Stomach smooth muscle (tissue), 2 donors: ENCODE results near the gene FAM222B.

ENCODE experiments used
- H3K27ac ChIP-seq: one replicate; pipeline ENCODE4 v1.7.0; 2013; ENCODE audit warnings: mild to moderate bottlenecking, low read length, inconsistent platforms
- H3K27me3 ChIP-seq, 2 donors: one replicate each; pipeline ENCODE4 v1.7.0; 2013; ENCODE audit warnings: low read length in 2 of 2; ENCODE audit not compliant: insufficient read depth in 2 of 2, control insufficient read depth in 1 of 2
- H3K36me3 ChIP-seq, 2 donors: one replicate each; pipeline ENCODE4 v1.7.0; 2013; ENCODE audit warnings: low read length in 2 of 2; ENCODE audit not compliant: control insufficient read depth in 2 of 2, insufficient read depth in 2 of 2
- H3K4me1 ChIP-seq: one replicate; pipeline ENCODE4 v1.7.0; 2013; ENCODE audit warnings: low read length; ENCODE audit not compliant: control insufficient read depth, insufficient read depth
- H3K4me3 ChIP-seq, 2 donors: one replicate each; pipeline ENCODE4 v1.7.0; 2013; ENCODE audit warnings: low read length in 2 of 2
- H3K9ac ChIP-seq, 2 donors: one replicate each; pipeline ENCODE4 v1.7.0; 2013; ENCODE audit warnings: low read length in 2 of 2, mild to moderate bottlenecking in 1 of 2
- H3K9me3 ChIP-seq, 2 donors: one replicate each; pipeline ENCODE4 v1.7.0; 2013; ENCODE audit warnings: low read length in 2 of 2; ENCODE audit not compliant: control insufficient read depth in 2 of 2
- donor health status: healthy.
- donor health status: Pancreatic carcinoma.

FAM222B gene

GRCh38 chr17:28842282-28843012 lies at the start of gene FAM222B:
Gene FAM222B, minus strand, starts transcription at chr17:28842790. Its CDS starts 76,123 bp downstream, at chr17:28766667.
- H3K9ac ChIP-seq: peak within 1 kb of the TSS; percentile 83 to 86
- peak within 1 kb of the TSS; percentile 93 to 95 for H3K4me3 ChIP-seq
- H3K27me3 ChIP-seq: no peaks in the 10 kb centered on the region
- no peaks in the 10 kb centered on the region for H3K9me3 ChIP-seq
- H3K4me1 ChIP-seq: peaks cover 15% of the 10 kb centered on the region
- peak within 1 kb of the TSS; percentile 53 for H3K27ac ChIP-seq
- no peaks in the 10 kb centered on the region for H3K36me3 ChIP-seq

- Histone ChIP-seq H3K9me3 (no peaks in the 10 kb centered on the region), H3K36me3 (peaks cover 4 to 9% of the 10 kb centered on the region in 2 donors), H3K9ac (no peak overlapping the region), H3K4me3 (no peak overlapping the region), H3K27ac (no peak overlapping the region), H3K27me3 (no peaks in the 10 kb centered on the region), H3K4me1 (peaks cover 13% of the 10 kb centered on the region)
Measured at GRCh38 chr17:28892024-28892423, 49.4 kb upstream of the FAM222B start.

- H3K9me3 ChIP-seq: no peaks in the 10 kb centered on the region
- H3K9ac ChIP-seq: no peak overlapping the region
- no peaks in the 10 kb centered on the region for H3K27me3 ChIP-seq
- H3K27ac ChIP-seq: no peak overlapping the region
- peaks cover 4 to 9% of the 10 kb centered on the region in 2 donors for H3K36me3 ChIP-seq
- H3K4me1 ChIP-seq: peaks cover 5% of the 10 kb centered on the region
- no peak overlapping the region for H3K4me3 ChIP-seq
Measured at GRCh38 chr17:28891201-28891600, 48.6 kb upstream of the FAM222B start.

GRCh38 chr17:28889996-28890395 lies 47.4 kb upstream of the FAM222B start:
- Histone ChIP-seq H3K4me3 (no peak overlapping the region), H3K27me3 (no peaks in the 10 kb centered on the region), H3K9me3 (no peaks in the 10 kb centered on the region), H3K36me3 (peaks cover 10 to 14% of the 10 kb centered on the region in 2 donors), H3K9ac (no peak overlapping the region), H3K4me1 (peaks cover 3% of the 10 kb centered on the region), H3K27ac (no peak overlapping the region)

GRCh38 chr17:28888832-28889231 lies 46.2 kb upstream of the FAM222B start:
- H3K4me1 ChIP-seq: peaks cover 3% of the 10 kb centered on the region
- H3K27me3 ChIP-seq: no peaks in the 10 kb centered on the region

GRCh38 chr17:28887871-28888471 lies 45.4 kb upstream of the FAM222B start:
- no peak overlapping the region for H3K9ac ChIP-seq
- no peak overlapping the region for H3K27ac ChIP-seq
- H3K36me3 ChIP-seq: peaks cover 18 to 30% of the 10 kb centered on the region in 2 donors
- no peaks in the 10 kb centered on the region for H3K9me3 ChIP-seq
- H3K27me3 ChIP-seq: no peaks in the 10 kb centered on the region
- H3K4me3 ChIP-seq: no peak overlapping the region
- H3K4me1 ChIP-seq: peaks cover 3% of the 10 kb centered on the region

More at GRCh38 chr17:28888832-28889231, 46.2 kb upstream of the FAM222B start:
- H3K9ac ChIP-seq: no peak overlapping the region
- no peaks in the 10 kb centered on the region for H3K9me3 ChIP-seq
- peaks cover 17 to 23% of the 10 kb centered on the region in 2 donors for H3K36me3 ChIP-seq
- no peak overlapping the region for H3K27ac ChIP-seq
- H3K4me3 ChIP-seq: no peak overlapping the region

GRCh38 chr17:28885951-28886350 lies 43.4 kb upstream of the FAM222B start:
- Histone ChIP-seq H3K36me3 (peaks cover 37 to 47% of the 10 kb centered on the region in 2 donors), H3K27ac (no peak overlapping the region), H3K9me3 (no peaks in the 10 kb centered on the region), H3K4me1 (no peaks in the 10 kb centered on the region), H3K4me3 (no peak overlapping the region), H3K27me3 (no peaks in the 10 kb centered on the region), H3K9ac (no peak overlapping the region)

- Histone ChIP-seq H3K4me3 (no peak overlapping the region), H3K36me3 (peaks cover 43 to 52% of the 10 kb centered on the region in 2 donors), H3K4me1 (no peaks in the 10 kb centered on the region), H3K9me3 (no peaks in the 10 kb centered on the region), H3K9ac (no peak overlapping the region), H3K27ac (no peak overlapping the region), H3K27me3 (no peaks in the 10 kb centered on the region)
Measured at GRCh38 chr17:28885363-28885762, 42.8 kb upstream of the FAM222B start.

- Histone ChIP-seq H3K36me3 (peaks cover 47 to 64% of the 10 kb centered on the region in 2 donors), H3K9me3 (no peaks in the 10 kb centered on the region)
Measured at GRCh38 chr17:28883967-28884702, 41.5 kb upstream of the FAM222B start.

GRCh38 chr17:28882154-28882895 lies 39.7 kb upstream of the FAM222B start:
- Histone ChIP-seq H3K9ac (no peak overlapping the region), H3K4me1 (no peaks in the 10 kb centered on the region), H3K27ac (no peak overlapping the region), H3K4me3 (no peak overlapping the region), H3K27me3 (no peaks in the 10 kb centered on the region), H3K9me3 (no peaks in the 10 kb centered on the region), H3K36me3 (peaks cover 46 to 66% of the 10 kb centered on the region in 2 donors)

More at GRCh38 chr17:28883967-28884702, 41.5 kb upstream of the FAM222B start:
- Histone ChIP-seq H3K9ac (no peak overlapping the region), H3K4me3 (no peak overlapping the region), H3K27me3 (no peaks in the 10 kb centered on the region), H3K4me1 (no peaks in the 10 kb centered on the region), H3K27ac (no peak overlapping the region)
